Inflammatory macrophage treated with lipopolysaccharide for 4 hours (primary cell): ENCODE measurements around the gene LPAR1.

Experiments used
- DNase-seq: peaks from one replicate; pipeline ENCODE4 v3.0.0-alpha.2; 2020

LPAR1 gene

GRCh38 chr9:110912419-110913291 lies 125.6 kb downstream of the LPAR1 start:
- peak; percentile 61 for DNase-seq

DNA sequence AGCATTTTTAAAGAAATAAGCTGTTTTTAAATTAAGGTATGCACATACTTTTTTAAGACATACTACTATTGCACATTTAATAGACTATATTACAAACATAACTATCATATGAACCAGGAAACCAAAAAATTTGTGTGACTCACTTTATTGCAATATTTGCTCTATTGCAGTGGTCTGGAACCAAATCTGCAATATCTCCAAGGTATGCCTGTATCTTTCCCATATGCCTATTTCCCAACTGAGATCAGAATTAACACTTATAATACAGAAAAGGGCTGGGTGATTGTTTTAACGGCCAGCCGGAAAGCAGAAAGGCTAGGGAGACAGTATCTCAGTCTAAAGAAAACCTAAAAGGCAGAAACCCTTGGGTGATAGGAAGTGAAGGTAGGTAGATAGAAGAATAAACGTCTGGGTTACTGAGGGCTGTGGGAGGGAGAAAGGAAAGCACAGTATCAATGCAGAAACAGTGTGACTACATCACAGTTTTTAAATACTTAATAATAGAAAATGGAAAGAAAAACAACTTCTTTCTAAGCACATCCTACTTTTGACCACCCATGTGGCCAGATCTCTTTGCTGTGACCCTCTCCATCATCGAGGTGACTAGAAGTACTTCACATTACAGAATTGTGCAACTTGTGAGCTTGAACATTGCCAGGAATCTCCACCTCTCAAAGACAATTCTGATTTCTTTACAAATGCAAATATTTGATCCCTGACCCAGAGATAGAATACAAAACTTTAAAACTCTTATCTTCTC lies 126.4 kb downstream of the LPAR1 start:
- peak; percentile 54 for DNase-seq

- DNase-seq = peak; percentile 39
These were observed 129.4 kb downstream of the LPAR1 start for GRCh38 chr9:110908894-110909293.

DNA sequence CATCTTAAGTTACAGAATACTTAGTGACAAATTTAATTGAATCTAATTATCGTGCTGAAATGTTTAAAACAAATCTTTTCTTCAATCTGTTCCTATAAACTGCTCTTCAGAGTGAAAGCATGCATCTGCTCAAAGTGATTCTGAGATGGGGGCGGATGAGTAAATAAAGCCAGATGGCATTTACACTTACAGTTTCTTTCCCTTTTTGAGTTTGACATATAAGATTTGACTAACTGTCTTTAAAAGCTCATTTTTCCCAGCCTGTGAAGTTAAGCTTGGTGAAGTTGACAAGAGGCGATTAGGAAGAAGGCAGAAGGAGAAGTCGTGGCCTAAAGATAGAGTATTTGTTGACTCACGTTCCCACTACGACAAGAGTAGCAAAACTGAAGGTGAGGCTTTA lies 137.4 kb downstream of the LPAR1 start:
- DNase-seq = peak; percentile 62

DNA sequence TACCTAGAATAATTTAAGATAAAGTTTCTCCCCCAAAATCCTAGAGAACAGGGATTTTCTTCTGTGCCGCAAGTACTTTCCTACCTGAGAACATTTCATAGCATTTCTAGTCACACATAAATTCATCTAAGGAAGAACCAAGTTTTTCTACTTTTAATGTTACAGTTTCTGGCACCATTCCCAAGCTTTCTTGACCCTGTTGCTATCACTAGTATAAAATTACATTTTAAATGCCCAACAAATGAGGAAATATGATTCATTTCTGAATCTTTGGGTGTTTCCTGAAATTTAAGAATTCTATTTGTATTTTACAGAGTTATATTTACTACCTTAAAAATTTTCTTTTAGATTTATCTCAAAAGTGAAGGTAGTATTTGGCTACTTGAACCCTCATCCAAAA lies 137.8 kb downstream of the LPAR1 start:
- DNase-seq = no peak

DNA sequence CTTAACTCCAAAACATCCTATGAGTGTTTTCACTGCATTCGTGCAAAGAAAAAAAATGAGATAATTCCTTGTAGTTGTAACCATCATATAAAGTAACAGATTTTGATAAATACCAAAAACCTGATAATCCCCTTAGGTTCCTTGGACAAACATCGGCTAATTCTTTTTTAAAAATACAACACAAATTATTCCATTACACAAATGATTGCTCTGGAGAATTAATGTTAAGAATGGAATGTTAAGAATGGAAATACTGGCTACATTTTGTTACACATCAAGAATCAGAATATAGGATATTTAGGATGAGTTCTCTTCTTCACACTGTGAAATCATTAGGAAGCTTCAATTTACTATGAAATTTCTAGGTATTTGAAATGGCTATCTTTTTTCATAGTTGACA lies 139.4 kb downstream of the LPAR1 start:
- DNase-seq = no peak

- no peak for DNase-seq
These were observed 139.9 kb downstream of the LPAR1 start for GRCh38 chr9:110898358-110898757.

DNA sequence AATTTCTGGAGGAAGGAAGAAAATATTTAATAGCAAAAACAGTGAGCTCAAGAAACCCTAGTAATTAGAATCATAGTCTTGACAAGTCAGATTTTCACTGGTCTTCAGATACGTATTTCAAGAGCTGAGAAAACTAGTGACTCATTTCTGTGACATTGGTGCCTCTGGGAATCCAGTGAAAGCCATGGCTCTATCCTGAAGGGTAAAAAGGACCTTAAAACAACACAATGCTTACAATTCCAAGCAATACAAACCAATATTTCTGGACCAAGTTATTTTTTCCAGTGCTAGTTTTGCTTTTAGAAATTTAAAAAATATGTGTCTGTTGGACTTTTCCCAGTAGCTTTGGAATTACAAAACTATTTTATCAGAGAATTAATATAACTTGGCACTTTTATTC lies 140.3 kb downstream of the LPAR1 start:
- DNase-seq = no peak

GRCh38 chr9:110895147-110895905 lies 142.9 kb downstream of the LPAR1 start:
- no peak for DNase-seq

- DNase-seq = no peak
These were observed 143.5 kb downstream of the LPAR1 start for GRCh38 chr9:110894731-110895130.

DNA sequence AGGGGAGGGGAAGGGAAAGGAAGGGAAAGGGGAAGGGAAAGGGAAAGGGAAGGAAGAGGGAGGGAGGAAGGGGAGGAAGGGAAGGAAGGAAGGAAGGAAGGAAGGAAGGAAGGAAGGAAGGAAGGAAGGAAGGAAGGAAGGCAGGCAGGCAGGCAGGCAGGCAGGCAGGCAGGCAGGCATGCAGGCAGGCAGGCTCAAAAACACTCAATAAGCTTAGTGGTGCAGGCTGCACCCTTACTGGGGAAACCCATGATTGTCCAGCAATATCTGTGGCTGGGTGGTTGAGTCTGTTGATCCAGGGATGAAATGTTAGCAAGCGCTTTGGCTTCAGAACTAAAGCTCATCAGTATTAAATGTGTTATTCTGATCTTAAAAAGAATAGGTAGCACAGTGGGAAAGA lies 145.6 kb downstream of the LPAR1 start:
- no peak for DNase-seq

DNA sequence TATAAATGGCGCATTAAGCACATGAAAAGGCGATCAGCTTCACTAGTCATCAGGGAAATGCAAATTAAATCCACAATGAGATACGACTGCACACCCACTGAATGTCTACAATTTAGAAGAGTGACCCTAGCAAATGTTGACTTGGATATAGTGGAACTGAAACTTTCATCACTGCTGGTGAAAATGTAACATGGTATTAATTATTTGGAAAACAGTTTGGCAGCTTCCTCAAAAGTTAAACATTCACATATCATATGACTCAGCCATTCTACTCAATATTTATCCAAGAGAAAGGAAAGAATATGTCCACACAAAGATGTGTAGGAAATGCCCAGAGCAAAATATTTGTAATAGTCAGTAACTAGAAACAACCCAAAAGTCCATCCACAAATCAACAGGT lies 146.5 kb downstream of the LPAR1 start:
- DNase-seq = peak; percentile 94

DNA sequence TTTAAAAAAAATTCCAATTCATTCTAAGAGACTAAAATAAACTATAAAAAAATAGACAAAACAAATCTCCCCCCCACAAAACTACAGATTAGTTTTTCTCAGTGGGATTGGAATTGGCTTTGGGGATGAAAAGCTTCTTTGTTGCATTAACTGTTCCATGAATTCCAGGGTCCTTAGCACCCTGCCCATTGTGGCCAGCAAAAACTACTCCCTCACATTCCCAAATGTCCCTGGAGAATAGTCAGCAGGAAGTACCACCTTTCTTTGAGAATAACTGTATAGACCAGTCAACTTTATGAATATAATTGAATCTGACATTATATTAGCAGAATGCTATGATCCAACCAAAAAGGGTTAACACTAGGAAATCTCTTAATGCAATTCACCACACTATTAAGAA lies 147.9 kb downstream of the LPAR1 start:
- no peak for DNase-seq

DNA sequence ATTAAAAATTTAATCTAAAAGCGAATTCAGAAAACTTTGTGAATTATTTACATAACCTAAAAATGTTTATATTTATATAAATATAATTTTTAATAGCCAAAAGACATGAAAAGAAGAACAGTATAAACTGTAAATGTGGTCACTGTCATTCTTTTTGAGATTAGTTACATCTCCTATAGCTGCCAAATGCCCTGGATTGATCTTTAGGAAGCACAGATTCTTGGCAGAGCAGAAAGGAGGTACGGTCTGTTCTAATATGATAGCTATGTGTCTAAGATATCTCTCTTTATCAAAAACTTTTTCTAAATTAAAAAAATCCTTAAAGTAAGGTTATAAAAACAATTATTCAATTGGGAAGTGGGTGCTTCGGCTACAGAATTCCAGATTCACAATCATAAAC lies 151.0 kb downstream of the LPAR1 start:
- no peak for DNase-seq

- peak; percentile 89 for DNase-seq
These were observed 151.4 kb downstream of the LPAR1 start for GRCh38 chr9:110886832-110887231.

- no peak for DNase-seq
These were observed 158.1 kb downstream of the LPAR1 start for GRCh38 chr9:110880189-110880588.

- DNase-seq = no peak
These were observed 160.9 kb downstream of the LPAR1 start for GRCh38 chr9:110877374-110877773.

- no peak for DNase-seq
These were observed 161.3 kb downstream of the LPAR1 start for GRCh38 chr9:110876929-110877328.

DNA sequence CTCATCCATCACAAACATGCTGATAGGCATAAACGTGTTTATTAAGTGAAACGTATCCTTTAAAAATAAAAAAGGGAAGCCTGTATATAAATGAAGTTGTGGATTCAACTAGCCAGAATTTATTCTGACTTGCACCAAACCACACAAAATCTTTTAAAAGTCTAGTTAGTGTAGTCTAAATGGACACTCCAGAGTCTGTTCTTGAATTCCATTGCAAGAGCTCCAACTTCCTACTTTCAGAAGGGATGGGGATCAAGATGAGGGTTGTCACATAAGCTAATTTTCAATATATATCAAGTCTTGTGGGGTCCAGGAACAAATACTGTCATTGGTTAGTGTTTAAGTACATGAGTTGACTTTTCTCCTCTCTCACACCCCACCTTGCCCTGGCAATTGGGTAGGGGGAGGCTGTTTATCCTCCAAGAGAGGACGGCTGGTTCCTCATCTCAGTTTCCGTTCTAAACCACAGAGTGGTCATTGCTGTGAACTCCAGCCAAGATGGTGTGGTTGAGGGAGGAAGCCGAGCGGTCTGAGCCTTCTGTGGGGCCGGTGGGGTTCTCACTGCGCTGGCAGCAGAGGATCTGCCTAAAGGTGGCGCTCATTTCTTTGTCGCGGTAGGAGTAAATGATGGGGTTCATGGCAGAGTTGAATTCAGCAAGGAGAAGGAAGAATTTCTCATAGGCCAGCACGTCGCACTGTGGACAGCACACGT lies 163.2 kb downstream of the LPAR1 start:
- peak; percentile 66 for DNase-seq

DNA sequence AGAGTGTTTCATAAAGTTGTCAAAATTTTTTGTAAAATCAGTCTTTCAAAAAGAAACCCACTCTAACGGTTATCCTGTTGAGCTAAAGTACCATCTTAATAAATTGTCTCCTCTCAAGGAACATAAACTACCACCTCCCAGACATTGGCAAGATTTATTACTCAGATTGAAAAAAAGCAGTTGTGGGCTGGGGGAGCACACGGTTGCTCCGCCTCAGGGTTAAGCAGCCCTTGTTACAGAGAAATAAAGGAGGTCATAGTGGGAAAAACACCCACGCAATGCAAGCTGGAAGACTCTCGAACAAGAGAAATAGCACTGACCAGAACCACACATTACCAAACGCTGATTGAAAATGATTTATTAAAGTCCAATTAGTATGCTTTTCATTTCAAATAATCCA lies 165.3 kb downstream of the LPAR1 start:
- no peak for DNase-seq

- no peak for DNase-seq
These were observed 166.5 kb downstream of the LPAR1 start for GRCh38 chr9:110871736-110872135.

- DNase-seq = peak; percentile 38
These were observed 168.3 kb downstream of the LPAR1 start for GRCh38 chr9:110869931-110870330.

DNA sequence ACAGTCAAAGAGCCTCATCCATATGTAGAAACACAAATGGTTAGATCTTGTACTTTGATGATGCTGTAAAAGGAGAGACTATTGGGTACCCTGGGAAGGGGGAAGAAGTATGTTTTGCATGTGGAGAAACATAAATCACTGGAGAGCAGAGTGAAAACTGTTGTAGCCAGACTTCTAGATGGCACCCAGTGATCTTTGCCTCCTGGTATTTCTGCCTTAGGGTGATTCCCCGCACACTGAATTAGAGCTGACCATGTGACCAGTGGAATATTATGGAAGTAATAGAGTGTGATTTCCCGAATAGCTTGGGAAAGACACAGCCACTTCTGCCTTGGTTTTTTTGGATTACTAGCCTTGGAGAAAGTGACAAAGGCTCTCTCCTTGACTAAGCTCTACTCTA lies 174.3 kb downstream of the LPAR1 start:
- no peak for DNase-seq
